Fibroblast of the aortic adventitia (primary cell): ENCODE measurements around the gene CHD8. TPM values are rescaled to one million over a fixed set of nuclear protein-coding genes. Genes with fewer than 3 reads are reported as not detected.

Source experiments
- DNase-seq: peaks from one replicate; pipeline ENCODE4 v3.0.0-alpha.2; 2010; ENCODE audit warnings: low read depth
- H3K4me3 ChIP-seq: 2 replicates; pipeline ENCODE4 v1.5.1; 2011; ENCODE audit warnings: low read depth, mild to moderate bottlenecking, control low read depth, low read length, moderate library complexity
- total RNA-seq: library from RNA; depleted of rRNA; stranded (reverse); fragments of >200 nt; gene quantifications from 2 replicates; pipeline ENCODE4 v1.2.3, GENCODE V29; 2012; ENCODE audit warnings: low replicate concordance
- TF ChIP-seq, protein P1 (sequence below): IDR thresholded peaks from 2 replicates; pipeline ENCODE4 v1.5.1; 2011; ENCODE audit warnings: mild to moderate bottlenecking, low read length, control low read depth, inconsistent platforms; ENCODE audit not compliant: insufficient read depth

CHD8 gene
- total RNA-seq, 1 donor, result 59.8 TPM

DNA sequence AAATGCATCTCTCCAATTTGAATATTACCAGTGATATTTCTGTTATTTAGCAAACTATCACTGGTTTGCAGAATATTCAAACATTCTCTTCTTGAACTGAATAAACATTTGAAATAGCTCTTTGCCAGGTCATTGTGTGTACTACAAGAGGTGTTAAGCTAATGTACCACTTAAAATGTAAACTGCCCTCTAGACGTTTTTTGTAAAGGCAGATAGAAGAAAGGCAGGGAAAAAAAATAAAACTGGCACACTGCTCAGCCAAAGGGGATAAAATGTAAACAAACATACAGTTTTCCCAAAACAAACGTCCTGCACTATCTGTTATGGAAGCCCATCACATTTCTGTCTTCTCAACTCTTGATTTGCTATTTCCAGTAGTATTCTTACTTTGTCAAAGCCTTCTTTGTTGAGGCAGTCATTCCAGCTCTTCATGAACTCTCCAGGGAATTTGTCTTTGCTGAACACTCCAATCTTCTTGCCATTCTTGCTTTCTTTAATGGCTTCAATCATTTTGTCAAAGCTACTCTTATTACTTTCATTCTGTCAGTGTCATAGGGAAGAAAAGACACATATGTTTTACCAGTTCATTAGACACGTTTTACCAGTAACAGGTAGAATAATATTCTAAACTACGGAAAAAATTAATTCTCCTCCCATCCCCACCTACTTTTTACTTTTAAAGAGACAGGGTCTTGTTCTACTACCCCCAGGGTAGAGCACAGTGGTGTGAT lies 85.8 kb downstream of the CHD8 start:
- DNase-seq, result no peak
- H3K4me3 ChIP-seq, result no peak overlapping the region
- TF ChIP-seq, protein P1, sequence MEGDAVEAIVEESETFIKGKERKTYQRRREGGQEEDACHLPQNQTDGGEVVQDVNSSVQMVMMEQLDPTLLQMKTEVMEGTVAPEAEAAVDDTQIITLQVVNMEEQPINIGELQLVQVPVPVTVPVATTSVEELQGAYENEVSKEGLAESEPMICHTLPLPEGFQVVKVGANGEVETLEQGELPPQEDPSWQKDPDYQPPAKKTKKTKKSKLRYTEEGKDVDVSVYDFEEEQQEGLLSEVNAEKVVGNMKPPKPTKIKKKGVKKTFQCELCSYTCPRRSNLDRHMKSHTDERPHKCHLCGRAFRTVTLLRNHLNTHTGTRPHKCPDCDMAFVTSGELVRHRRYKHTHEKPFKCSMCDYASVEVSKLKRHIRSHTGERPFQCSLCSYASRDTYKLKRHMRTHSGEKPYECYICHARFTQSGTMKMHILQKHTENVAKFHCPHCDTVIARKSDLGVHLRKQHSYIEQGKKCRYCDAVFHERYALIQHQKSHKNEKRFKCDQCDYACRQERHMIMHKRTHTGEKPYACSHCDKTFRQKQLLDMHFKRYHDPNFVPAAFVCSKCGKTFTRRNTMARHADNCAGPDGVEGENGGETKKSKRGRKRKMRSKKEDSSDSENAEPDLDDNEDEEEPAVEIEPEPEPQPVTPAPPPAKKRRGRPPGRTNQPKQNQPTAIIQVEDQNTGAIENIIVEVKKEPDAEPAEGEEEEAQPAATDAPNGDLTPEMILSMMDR, result no peak

DNA sequence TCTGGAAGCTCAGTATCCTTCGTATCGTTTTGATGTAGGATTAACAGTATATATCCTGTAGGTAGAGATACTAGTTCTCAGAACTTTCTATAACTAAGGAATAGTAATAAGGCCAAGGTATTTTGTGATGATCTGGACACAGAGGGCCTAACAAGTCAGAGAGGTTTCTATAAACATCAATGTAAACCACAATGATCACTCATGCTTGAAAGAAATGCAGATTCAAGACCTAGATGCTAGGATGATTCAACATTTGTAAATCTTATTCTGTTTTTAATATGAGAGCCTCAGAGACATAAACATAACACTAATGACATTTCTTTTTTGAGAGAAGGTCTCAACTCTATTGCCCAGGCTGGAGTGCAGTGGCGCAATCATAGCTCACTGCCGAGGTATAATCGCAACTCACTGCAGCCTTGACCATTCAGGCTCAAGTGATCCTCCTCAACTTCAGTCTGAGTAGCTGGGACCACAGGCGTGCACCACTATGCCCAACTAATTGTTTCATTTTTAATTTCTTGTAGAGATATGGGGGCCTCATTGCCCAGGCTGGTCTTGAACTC lies 88.3 kb downstream of the CHD8 start:
- TF ChIP-seq, protein P1, result no peak
- no peak overlapping the region for H3K4me3 ChIP-seq
- no peak for DNase-seq

DNA sequence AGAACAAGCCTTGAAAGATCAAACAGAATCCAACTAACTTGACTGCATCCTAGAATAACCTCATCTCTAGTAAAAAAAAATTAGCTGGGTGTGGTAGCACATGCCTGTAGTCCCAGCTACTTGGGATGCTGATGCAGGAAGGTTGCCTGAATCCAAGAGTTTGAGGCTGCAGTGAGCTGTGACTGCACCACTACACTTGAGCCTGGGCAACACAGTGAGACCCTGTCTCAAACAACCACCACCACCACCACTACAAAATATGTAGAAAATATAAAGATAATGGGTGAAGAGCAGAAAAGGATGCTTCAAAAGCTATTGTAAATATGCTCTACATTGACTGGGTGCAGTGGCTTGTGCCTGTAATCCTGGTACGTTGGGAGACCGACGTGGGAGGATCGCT lies 99.4 kb downstream of the CHD8 start:
- DNase-seq, result no peak
- H3K4me3 ChIP-seq, result no peak overlapping the region
- TF ChIP-seq, protein P1, result no peak

DNA sequence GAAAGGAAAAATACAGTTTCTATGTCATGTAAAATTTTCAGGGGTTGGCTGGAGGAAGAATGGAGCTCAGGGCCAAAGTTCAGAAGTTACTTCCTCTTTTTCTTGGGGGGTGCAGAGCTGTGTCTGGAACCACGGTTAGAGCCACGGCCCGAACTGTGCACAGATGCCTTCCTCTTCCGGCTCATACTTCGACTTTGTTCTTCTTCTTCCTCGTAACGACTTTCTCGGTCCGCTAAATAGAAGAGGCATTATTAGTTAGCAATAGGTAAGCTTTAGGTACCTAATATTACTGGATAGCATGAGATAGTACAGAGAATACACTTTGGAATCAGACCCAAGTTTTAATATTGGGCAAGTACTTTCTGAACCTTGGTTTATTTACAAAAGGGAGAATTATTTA lies 103.3 kb downstream of the CHD8 start:
- TF ChIP-seq, protein P1, result no peak
- no peak for DNase-seq
- no peak overlapping the region for H3K4me3 ChIP-seq

DNA sequence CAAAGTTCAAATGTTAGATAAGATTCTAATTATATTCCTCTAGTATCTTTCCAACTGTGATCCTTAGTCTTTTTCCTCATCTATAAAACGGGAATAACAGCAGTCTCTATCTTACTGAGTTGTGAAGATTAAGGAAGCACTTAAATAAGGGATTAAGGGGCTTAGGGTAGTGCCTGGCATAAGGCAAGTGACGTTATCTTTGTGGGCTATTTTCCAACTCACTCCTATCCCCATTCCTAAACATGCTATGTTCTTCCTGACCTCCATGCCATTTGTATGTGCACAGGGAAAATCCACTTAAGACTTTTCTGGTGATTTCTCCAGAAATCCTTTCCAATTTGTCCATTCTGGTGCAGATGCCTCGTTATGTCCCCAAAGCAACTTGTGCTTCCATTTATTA lies 105.4 kb downstream of the CHD8 start:
- TF ChIP-seq, protein P1, result no peak
- DNase-seq, result no peak
- no peak overlapping the region for H3K4me3 ChIP-seq

DNA sequence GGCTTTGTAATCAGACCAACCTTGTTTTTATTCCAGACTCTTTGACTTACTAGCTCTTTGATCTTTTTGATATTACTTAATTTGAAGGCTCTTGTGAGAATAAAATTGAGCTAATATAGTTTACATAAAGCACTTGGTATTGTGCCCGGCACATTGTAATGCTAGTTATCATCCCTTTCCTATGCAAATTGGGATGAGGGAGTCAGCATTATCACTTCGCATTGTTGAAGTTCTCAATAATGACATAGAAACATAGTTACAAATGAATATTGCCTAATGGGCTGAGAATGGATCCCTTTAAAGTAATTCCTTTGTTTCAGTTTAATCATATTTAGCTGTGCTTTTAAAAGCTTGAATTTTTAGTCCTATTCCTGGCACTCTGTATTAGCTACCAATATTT lies 108.7 kb downstream of the CHD8 start:
- H3K4me3 ChIP-seq, result no peak overlapping the region
- peak; percentile 18 for DNase-seq
- TF ChIP-seq, protein P1, result no peak
